DND-41 (cell line): Measurements from ENCODE around the gene TMEM269.

Experiments
- ATAC-seq: fragments of 200-7000 bp; cut with Tn5 transposase; 3 replicates; pipeline ENCODE4 v1.9.1; 2021; ENCODE audit warnings: low read depth; ENCODE audit not compliant: insufficient read depth
- DNase-seq: peaks from one replicate; pipeline ENCODE4 v3.0.0-alpha.2; 2020
- H2AFZ ChIP-seq: 2 replicates; pipeline ENCODE4 v1.6.0; 2012; ENCODE audit warnings: low read depth, low read length
- H3K27ac ChIP-seq: 2 replicates; pipeline ENCODE4 v1.5.1; 2012; ENCODE audit warnings: low read length, inconsistent platforms
- H3K27me3 ChIP-seq: fragments of 200-600 bp; sonication (generic); 2 replicates; pipeline ENCODE4 v1.6.0; 2012; ENCODE audit warnings: low read length, mild to moderate bottlenecking, inconsistent platforms; ENCODE audit not compliant: insufficient read depth, poor library complexity
- H3K36me3 ChIP-seq: 2 replicates; pipeline ENCODE4 v1.5.1; 2012; ENCODE audit warnings: low read length, inconsistent platforms; ENCODE audit not compliant: insufficient read depth
- H3K4me1 ChIP-seq: 2 replicates; pipeline ENCODE4 v1.5.1; 2012; ENCODE audit warnings: mild to moderate bottlenecking, low read length; ENCODE audit not compliant: insufficient read depth
- H3K4me2 ChIP-seq: 2 replicates; pipeline ENCODE4 v1.6.0; 2012; ENCODE audit warnings: mild to moderate bottlenecking, moderate library complexity, low read length, inconsistent platforms; ENCODE audit not compliant: insufficient read depth
- H3K4me3 ChIP-seq, 2 experiments: fragments of 200-600 bp in 1 of 2; shearing (Covaris generic) in 1 of 2; 2 replicates each; pipeline ENCODE4 v1.5.1; 2012 to 2016; ENCODE audit warnings: inconsistent platforms in 2 of 2, low read length in 2 of 2, mild to moderate bottlenecking in 2 of 2, low read depth in 1 of 2, moderate library complexity in 1 of 2
- H3K79me2 ChIP-seq: 2 replicates; pipeline ENCODE4 v1.6.0; 2012; ENCODE audit warnings: low read length, inconsistent platforms; ENCODE audit not compliant: insufficient read depth
- H3K9ac ChIP-seq: 2 replicates; pipeline ENCODE4 v1.6.0; 2012; ENCODE audit warnings: low read depth, mild to moderate bottlenecking, inconsistent platforms, low read length, moderate library complexity
- H3K9me3 ChIP-seq: 2 replicates; pipeline ENCODE4 v1.5.1; 2012; ENCODE audit warnings: low read length, moderate library complexity, mild to moderate bottlenecking, inconsistent platforms; ENCODE audit not compliant: insufficient read depth, severe bottlenecking
- H4K20me1 ChIP-seq: 2 replicates; pipeline ENCODE4 v1.6.0; 2012; ENCODE audit warnings: low read length; ENCODE audit not compliant: insufficient read depth
- CTCF ChIP-seq: IDR thresholded peaks from 2 replicates; pipeline ENCODE4 v1.5.1; 2012; ENCODE audit warnings: borderline replicate concordance, low read length, moderate library complexity, mild to moderate bottlenecking; ENCODE audit not compliant: poor library complexity, severe bottlenecking; ENCODE audit errors: extremely low read depth
- EZH2 ChIP-seq: IDR thresholded peaks from 3 replicates; pipeline ENCODE4 v1.6.1; 2012; ENCODE audit warnings: borderline replicate concordance, low read depth, mild to moderate bottlenecking, moderate library complexity, low read length, inconsistent platforms; ENCODE audit not compliant: severe bottlenecking

TMEM269 gene

DNA sequence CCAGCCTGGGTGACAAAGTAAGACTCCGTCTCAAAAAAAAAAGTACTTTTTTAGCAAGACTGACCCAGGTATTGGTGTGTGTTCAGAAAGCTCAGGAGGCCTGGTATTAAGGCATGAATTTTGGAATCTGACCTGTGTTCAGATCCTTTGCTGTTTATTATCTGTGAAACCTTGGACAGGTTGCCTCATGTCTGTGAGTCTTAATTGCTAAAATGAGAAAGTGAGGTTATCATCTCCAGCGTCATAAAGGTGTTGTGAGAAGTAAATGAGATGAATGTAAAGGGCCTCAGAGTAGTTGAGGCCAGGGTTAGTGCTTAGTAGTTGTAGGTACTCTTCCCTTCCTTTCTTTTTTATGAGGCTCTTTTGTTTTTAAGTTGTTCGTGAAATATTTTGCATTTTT lies 15.0 kb upstream of the TMEM269 start:
- no peak for ATAC-seq
- Histone ChIP-seq H3K27me3 (no peaks in the 10 kb centered on the region), H4K20me1 (no peaks in the 10 kb centered on the region; the same call in 1 of the 2 replicates), H2AFZ (no peak overlapping the region), H3K9ac (no peak overlapping the region), H3K36me3 (peaks cover 13% of the 10 kb centered on the region; the same call in 1 of the 2 replicates), H3K27ac (no peak overlapping the region), H3K4me3 (no peak overlapping the region), H3K79me2 (peaks cover 58% of the 10 kb centered on the region), H3K4me1 (peaks cover 26% of the 10 kb centered on the region), H3K4me2 (no peak overlapping the region), H3K9me3 (no peaks in the 10 kb centered on the region)
- DNase-seq, result no peak
- no peak for TF ChIP-seq EZH2
- no peak for TF ChIP-seq CTCF

GRCh38 chr1:42773420-42773819 lies 11.4 kb upstream of the TMEM269 start:
- no peaks in the 10 kb centered on the region for H3K27me3 ChIP-seq
- H3K36me3 ChIP-seq, result peaks cover 44% of the 10 kb centered on the region
- H3K9me3 ChIP-seq, result no peaks in the 10 kb centered on the region
- TF ChIP-seq CTCF (no peak), EZH2 (no peak)
- H3K79me2 ChIP-seq, result peaks cover 26% of the 10 kb centered on the region
- H3K4me2 ChIP-seq, result no peak overlapping the region
- H4K20me1 ChIP-seq, result no peaks in the 10 kb centered on the region
- ATAC-seq (no peak), DNase-seq (no peak)
- H3K4me3 ChIP-seq, result no peak overlapping the region
- H3K4me1 ChIP-seq, result peaks cover 7% of the 10 kb centered on the region; the same call in 1 of the 2 replicates
- no peak overlapping the region for H2AFZ ChIP-seq
- H3K27ac ChIP-seq, result no peak overlapping the region
- no peak overlapping the region for H3K9ac ChIP-seq

DNA sequence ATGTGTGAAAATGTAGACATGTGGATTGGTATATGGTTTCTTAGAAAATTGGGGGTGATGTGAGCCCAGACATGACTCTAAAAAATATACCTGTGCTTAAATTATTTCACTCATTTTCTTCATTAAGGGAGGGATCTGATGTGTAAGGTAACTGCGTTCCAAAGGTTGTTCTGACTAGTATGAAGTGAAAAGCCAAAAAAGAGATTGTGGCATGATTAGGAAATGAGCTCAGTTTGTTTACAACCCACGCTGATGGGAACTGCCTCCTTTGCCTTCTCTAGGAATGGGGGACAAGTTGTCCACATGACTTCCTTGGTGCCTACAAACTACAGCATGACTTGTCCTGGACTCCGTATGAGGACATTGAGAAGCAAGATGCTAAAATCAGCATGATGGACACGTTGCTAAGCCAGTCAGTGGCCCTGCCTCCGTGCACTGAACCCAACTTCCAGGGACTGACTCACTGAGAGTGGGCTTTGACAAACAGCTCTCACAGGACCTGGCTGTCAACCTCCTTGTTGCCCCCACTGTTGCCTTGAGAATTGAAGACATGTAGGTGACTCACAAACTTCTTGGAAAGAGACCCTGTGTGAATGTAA lies 9.8 kb upstream of the TMEM269 start:
- Histone ChIP-seq H3K27me3 (no peaks in the 10 kb centered on the region), H3K4me1 (0 out of 2 replicates have a peak, but pooled peaks cover 3% of the 10 kb centered on the region), H3K9ac (no peak overlapping the region), H2AFZ (no peak overlapping the region), H3K27ac (no peak overlapping the region), H3K4me3 (no peak overlapping the region), H3K9me3 (no peaks in the 10 kb centered on the region), H3K4me2 (no peak overlapping the region), H3K79me2 (peaks cover 15% of the 10 kb centered on the region), H4K20me1 (no peaks in the 10 kb centered on the region), H3K36me3 (peaks cover 51% of the 10 kb centered on the region)
- no peak for DNase-seq
- no peak for ATAC-seq
- TF ChIP-seq EZH2 (no peak), CTCF (no peak)
